HG03457 (cell line): ENCODE data around the gene CPAMD8.
A peak's percentile ranks its signal among the peaks of the same experiment; 100 is the strongest.

Source experiments
- ATAC-seq: cut with Tn5 transposase; IDR thresholded peaks from one replicate; pipeline ENCODE4 v1.9.1; 2021; ENCODE audit warnings: moderate number of reproducible peaks; ENCODE audit not compliant: unreplicated experiment

CPAMD8 gene

DNA sequence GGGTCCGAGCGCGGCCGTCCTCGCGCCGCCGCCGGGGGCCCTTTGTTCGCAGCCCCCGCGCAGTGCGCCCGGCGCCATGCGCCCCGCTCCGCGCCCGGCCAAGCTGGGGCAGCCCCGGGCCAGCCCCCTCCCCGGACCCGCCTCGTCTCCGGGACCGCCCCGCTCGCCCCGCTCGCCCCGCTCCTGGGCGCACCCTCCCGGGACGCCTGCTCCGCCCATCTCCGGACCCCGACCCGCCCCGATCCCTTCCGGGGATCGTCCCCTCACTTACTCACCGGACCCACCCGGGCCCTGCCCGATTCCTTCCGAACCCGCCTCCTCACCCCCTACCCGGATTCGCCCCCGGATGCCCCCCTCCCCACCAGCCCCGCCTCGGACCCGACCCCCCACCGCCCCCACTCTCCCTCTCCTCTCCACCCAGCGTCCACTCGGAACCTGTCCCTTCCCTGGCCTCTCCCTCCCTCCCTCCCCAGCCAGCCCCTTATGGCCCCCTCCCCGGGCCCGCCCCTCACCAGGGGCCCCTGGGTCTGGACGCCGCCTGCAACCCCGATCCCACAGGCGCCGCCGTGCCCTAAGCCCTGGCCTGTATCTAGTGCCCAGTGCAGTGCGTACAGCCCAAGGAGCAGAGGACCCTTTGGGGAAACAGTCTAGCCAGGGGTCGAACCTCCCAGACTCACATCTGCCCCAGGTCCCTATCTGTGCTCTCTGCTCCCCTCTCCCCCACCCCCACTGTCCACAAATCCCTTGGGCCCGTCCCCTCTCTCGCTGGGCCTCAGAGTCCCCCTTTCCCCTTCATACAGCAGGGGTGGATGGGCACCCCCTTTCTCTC lies at the start of gene CPAMD8:
TSS of gene CPAMD8 (minus strand) at position 105 of the 829 bp plus-strand sequence. CDS start 168 bp downstream, outside the sequence.
- no peak for ATAC-seq

DNA sequence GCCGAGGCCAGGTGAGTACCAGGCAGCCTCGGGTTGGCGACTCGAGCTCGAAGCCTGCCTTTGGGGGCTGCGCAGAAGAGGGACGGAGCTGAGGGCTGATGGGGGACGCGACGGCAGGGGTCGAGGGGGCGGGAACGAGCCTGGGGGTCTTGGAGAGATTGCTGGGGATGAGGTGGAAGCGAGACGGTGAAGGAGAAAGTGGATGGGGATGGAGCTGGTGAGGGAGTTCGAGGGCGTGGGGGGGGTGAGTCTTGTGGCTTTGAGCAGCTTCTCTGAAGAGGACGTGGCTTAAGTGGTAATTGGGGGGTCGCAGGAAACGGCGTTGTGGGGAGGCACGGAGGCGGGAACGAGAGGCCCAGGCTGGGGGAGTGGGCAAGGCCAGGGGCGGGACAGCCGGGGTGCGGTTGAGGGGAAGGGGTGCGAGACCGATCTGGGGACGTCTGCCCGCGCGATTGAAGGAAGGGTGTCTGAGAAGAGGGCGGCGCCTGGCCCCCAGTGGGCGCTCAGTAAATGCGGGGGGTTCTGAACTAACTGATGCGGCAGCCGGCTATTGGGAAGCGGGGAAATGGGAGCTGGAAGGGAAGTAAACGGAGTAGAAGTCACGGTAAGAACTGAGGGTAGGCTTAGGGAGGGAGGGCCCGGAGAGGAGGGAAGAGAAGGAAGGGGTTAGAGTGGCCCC lies 49.4 kb upstream of the CPAMD8 start:
- no peak for ATAC-seq

DNA sequence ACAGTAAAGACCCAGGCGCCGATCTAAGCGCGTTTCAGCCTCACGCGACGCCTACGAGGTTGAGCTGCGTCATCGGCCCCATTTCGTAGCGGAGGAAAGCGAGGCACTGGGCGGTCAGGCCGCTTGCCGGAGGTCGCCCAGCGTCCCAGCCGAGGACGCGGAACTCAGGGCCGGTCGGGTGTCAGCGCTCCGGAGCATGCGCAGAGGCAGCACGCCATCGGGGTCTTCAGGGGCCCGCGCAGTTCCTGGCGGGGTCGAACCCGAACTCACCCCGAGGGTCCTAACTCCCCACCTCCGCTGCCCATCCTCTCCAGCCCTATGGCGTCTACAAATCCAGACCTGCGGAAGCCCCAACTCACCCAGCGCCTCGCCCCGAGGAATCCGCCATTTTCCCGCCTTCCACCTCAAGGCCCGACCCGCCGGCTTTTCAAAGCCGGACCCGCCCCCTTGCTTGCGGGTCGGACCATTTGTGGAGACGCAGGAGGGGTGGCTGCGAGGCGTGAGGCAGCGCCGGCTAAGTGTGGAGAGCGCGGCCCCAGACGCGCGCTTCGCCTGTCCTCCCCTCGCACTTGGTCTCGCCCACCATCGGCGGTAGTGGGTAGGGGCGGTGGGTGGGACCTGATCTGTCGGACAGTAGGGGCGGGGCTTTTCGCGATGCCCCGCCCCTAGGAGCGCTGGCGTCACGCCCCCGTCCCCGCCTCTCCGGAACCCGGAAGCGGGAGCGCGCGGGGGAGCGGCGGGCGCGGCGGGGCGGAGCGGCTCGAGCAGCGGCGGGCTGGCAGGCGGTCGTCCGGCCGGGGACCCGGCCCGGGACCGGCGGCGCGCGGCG lies 48.6 kb upstream of the CPAMD8 start, which contains the start of the genes HAUS8 and MYO9B:
TSS of gene HAUS8 (minus strand) at position 418 of the 829 bp plus-strand sequence. CDS start at position 388, 30 bp downstream.
TSS of gene MYO9B (plus strand) at position 743 of the 829 bp plus-strand sequence. CDS start 25,941 bp downstream, outside the sequence.
- peak; percentile 54 for ATAC-seq

DNA sequence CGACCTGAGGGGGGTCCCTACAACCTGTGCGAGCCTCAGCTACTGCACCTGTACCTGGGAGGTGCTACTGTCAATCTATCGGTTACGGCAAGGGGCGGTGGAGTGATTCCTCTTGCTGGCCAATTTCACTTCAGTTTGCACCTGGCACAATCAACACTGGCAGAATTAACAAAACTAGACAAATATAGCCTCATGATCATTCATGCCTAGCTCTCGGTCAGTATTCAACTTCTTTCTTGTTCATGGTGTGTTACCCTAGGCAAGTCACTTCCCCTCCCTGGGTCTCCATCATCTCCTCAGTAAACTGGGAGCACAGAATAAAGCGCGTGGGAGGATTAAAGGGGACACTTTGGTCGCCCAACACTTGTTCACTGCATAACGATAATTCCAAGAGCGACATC lies 48.0 kb upstream of the CPAMD8 start:
- no peak for ATAC-seq

DNA sequence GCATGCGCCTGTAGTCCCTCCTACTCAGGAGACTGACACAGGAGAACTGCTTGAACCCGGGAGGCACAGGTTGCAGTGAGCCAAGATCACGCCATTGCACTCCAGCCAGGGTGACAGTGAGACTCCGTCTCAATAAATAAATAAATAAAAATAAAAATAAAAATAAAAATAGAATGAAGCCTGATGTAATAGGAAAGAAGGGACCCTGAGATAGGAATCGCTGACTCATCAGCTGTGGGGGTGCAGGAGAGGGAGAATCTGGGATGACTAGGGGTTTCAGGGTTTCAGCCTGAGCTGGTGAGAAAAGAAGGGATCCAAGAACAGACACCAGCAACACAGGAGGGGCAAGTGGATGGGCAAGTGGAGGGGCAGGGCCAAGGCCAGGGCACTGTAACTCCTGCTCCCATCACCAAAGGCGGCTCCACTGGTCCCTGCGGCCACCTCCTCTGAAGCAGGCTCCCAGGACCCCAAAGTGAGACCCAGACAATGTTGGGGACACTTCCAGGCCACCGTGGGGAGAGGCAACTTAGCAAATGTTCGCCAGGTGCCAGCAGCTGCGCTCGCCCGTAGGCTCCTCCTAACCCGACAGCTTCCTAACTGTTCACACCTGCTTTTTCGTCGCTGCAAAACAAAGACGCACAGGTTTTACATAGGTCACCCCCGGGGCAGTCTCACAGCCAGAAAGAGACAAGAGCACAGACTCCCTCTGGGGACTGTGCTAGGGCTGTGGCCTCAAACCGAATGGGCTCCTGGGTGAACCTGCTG lies 47.4 kb upstream of the CPAMD8 start:
- ATAC-seq = no peak

DNA sequence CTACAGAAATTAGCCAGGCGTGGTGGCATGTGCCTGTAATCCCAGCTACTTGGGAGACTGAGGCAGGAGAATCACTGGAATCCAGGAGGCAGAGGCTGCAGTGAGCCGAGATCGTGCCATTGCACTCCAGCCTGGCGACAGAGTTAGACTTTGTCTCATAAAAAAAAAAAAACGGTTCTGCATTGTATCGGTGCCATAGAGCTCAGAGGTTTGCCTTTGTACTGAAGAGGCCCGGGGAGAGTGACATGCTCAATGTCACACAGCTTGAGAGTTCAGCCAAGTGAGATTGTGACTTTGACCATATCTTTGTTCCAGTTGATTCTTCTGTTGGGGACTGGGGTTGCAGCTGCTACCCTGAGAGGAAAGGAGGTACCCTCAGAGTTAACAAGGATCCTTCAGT lies 44.3 kb upstream of the CPAMD8 start:
- no peak for ATAC-seq

DNA sequence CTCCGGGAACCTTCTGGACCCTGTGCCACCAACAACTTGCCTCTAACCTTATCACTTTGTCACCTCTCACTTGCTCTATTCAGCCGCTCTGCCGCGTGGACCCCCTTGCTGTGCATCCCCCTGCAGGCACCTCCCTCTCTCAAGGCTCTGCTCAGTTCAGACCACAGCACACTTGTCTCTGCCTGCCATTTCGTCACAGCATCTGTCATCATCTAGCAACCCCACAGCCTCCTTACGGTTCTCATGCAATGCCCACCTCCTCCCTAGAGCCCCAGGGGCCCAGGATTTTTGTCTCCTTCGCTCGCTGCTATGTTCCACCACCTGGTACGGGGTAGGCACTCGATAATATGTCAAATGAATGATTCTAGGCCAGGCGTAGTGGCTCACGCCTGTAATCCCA lies 43.8 kb upstream of the CPAMD8 start:
- ATAC-seq = no peak

DNA sequence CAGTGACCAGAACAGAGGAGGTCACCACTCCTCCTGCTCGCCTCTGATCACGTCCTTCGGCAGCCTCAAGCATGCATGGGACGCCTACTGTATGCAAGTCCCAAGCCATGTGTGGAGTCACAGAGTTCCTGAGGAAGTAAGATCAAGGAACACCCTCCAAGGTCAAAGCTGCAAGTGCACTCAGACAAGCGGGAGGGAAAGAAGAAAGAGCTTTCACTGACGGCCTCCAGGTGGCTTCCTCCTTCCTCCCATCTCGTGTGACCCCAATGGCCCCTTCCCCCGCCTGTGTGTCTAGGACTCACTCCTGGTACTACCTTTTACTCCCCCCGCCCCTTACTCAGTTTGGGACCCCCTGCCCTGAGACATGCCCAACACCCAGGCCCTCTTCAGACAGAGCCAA lies 42.6 kb upstream of the CPAMD8 start:
- no peak for ATAC-seq

DNA sequence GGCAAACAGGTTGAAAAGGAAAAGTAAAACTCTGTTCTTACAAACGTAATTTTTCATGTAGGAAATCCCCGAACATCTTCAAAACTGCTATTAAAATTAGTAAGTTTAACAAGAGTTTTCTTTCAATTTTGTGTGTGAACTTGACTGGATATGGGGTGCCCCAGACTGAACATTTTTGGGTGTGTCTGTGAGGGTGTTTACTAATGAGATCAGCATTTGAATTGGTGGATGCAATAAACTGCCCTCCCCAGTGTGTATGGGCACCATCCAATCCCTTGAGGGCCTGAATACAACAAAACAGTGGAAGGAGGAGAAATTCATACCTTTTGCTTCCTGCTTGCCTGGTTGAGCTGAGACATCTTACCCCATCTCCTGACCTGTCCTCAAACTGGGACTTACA lies 36.8 kb upstream of the CPAMD8 start:
- no peak for ATAC-seq

DNA sequence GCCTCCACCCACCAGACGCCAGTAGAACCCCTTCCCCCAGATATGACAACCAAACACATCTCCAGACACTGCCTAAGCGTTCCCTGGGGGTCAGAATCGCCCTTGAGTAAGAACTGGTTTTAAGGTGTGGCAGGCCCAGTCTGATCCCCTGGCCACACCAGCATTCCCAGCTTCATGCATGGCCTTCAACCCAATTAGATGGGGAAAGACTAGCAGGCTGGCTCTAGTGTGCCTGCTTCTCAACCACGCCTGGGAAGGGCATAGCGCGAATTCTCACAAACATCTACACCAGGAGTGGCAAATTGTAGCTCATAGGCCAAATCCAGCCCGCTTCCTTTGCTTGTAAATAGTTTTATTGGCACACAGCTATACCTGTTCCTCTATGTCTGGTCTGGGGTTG lies 35.1 kb upstream of the CPAMD8 start:
- no peak for ATAC-seq

DNA sequence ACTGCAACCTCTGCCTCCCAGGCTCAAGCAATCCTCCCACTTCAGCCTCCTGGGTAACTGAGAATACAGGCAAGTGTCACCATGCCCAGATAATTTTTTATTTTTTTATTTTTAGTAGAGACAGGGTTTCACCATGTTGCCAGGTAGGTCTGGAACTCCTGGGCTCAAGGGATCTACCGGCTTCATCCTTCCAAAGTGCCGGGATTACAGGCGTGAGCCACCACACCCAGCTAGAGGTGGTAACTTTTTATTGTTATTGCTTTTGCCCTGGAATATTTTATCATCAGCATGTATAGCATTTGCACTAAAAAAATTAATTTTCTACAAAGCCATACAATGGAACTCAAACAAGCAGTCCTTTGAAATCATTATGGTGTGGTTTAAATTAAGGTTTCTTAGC lies 34.6 kb upstream of the CPAMD8 start:
- ATAC-seq = no peak

DNA sequence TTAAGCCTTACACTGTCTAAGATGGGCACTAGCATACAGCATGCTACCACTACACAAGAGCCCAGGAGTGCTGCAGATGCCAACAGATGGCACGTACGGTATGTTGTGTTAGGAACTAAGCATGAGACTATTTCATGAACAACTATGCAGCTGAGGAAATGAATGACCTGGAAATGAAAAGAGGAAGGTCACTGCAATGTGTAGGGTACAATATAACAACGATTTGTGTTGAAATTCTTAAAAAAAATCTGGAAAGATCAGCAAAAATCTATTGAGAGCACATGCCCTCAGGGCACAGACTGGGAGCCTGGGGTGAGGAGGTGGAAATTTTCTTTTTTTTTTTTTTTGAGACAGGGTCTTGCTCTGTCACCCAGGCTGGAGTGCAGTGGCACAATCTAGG lies 34.2 kb upstream of the CPAMD8 start:
- no peak for ATAC-seq

DNA sequence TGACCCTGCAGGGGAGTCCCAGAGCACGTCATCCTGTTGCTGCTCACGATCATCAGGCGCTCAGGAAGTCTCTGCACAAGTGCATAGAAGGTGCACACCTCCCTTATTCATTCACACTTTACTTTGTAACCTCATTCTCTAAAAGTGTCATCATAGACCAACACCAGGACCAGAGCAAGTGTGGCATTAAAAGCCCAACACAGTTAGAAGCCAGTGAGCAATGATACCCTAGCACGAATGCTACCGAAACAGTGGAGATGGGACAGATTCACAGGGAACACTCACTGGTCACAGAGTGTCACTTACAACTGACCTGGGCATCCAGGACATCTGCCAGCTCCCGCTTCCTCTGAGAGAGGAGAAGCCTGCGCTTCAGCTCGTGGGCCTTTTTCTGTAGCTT lies 31.6 kb upstream of the CPAMD8 start:
- ATAC-seq = no peak

DNA sequence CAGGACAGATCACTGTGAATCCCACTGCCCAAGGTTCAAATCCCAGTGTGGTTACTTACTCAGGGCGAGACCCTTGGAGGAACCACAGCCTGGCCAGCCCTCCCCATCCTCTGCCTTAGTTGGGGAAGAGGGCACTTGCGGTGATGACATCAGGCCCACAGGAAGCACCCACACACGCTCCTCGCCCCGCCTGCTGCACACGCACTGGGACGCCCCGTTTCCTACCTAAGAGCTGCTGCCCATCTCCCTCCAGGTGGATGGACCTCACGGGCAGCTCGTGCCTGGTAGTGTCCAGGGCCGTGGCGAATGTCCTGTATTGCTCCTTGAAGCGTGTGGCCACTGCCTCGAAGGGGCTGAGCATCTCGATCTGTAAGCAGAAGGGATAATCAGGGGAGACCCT lies 29.0 kb upstream of the CPAMD8 start:
- no peak for ATAC-seq

DNA sequence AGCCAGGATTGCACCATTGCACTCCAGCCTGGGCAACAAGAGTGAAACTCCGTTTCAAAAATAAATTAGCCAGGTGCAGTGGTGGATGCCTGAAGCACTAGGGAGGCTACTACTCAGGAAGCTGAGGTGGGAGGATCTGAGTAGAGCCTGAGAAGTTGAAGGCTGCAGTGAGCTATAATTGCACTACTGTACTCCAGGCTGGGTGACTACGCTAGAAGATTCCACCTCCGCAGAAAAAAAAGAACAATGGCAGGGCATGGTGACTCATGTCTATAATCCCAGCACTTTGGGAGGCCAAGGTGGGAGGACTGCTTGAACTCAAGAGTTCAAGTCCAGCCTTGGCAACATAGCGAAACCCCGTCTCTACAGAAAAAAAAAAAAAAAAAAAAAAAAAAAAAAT lies 28.1 kb upstream of the CPAMD8 start:
- ATAC-seq = no peak

DNA sequence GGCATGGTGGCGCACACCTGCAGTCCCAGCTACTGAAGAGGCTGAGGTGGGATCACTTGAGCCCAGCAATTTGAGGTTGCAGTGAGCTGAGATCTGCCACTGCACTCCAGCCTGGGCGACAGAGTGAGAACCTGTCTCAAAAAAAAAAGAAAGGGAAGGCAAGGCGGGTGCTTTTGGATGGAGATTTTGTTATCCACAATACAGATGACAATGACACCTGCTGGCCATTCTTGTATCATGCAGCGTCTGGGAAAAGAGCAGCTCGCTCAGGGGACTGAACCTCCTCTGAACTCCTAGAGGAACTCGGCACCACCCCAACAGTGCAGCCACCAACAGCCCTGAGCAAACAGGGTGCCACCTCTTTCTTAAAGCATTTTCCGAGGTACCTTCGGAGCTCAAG lies 25.8 kb upstream of the CPAMD8 start:
- ATAC-seq = no peak

DNA sequence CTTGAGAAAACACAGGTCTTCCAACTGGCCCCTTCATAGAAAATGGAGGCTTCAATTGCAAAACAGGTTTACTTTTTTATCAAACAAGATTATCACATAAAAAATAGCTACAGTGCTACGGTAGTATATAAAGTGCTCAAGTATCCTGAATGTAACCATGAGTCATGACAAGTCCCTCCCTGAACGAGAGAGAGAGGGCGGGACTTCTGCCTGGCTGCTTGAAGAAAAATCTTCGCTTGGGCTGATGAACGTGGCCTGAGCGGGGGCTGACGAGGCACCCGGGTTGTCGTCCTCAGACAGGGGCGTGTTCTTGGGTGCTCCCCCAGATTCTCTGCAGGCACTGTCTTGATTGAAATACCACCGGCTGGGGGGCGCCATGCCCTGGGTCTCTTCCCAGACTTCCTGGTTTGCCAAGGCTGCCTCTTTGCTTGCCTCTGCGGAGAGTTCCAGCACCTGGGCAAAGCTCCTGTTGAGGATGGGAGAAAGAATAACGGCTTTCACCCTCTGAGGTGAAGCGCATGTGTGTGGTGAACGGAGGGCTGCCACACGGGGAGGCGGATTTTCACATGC lies 23.2 kb upstream of the CPAMD8 start:
- ATAC-seq = no peak

DNA sequence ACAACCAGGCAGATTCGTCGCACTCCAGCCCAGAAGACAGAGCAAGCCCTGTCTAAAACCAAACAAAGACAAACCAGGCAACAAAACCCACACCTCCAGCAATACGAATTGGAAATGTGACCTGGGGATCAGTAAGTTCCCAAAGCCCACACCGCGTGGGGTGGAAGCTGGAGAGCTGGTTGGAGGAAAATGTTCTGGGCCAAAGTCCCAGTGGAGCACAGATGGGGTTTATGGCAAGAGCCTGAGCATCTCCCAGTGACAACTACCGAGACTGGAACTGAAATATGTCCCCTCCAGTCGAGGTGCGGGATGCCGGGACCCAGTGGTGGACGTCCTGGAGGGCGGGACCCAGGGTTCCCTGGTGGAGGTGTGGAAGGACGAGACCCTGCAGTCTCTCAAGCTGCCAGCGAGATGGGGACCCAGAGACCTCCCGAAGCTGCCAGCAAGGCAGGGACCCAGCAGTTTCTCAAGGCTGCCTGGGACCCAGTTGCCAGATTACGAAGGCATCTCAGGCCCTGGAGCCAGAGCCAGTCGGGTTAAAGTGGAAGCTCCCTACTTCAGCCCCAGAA lies 22.4 kb upstream of the CPAMD8 start:
- no peak for ATAC-seq

DNA sequence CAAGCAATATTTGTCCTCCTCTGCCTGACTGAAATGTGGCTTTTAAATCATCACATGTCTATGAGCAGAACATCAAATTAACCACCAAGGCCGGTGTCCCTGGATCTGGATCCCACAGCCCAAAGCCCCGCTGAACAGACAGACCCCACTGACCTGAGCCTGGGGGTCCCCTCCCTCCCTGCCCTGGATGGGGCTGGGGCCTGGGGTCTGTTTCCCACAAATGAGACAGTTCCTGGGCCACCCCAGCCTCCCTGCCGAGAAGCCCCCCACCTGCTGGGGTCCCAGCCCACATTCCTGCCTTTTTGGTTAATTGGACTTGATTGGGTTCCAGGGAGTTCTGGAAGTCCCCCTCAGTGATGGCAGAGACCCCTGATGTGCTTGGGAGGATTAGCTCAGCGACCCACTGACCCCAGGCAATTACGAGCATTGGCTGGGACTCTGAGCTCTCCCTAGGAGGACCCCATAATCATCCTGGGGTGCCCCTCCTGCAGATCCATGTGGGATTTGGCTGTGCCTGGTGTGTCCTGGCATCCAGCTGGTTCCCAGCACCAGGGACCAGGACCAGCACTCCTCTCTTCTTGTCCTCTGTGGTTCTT lies 19.4 kb upstream of the CPAMD8 start:
- no peak for ATAC-seq

DNA sequence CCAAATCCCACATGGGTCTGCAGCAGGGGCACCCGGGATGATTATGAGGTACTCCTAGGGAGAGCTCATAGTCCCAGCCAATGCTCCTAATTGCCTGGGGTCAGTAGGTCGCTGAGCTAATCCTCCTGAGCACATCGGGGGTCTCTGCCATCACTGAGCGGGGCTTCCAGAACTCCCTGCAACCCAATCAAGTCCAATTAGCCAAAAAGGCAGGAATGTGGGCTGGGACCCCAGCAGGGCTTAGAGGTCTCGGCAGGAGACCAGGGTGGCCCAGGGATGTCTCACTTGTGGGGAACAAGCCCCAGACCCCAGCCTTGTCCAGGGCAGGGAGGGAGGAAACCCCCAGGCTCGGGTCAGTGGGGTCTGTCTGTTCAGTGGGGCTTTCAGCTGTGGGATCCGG lies 17.1 kb upstream of the CPAMD8 start:
- ATAC-seq = no peak
